Esophagus squamous epithelium (tissue), 4 donors: ENCODE data around the gene IFT80.

ENCODE experiments used
- POLR2A ChIP-seq, 4 donors: fragments of 450-650 bp; IDR thresholded peaks; one replicate each; pipeline ENCODE4 v1.6.1; 2017; ENCODE audit warnings: antibody characterized with exemption in 4 of 4, mild to moderate bottlenecking in 4 of 4, moderate library complexity in 3 of 4
- TF ChIP-seq, protein P1 (sequence below), 6 experiments: fragments of 450-650 bp in 4 of 6; fragments of 200-600 bp in 2 of 6; sonication (generic) in 2 of 6; IDR thresholded peaks; one replicate each; pipeline ENCODE4 v1.5.1; 2016 to 2019; ENCODE audit warnings: antibody characterized with exemption in 6 of 6, mild to moderate bottlenecking in 4 of 6, moderate library complexity in 4 of 6

DNA sequence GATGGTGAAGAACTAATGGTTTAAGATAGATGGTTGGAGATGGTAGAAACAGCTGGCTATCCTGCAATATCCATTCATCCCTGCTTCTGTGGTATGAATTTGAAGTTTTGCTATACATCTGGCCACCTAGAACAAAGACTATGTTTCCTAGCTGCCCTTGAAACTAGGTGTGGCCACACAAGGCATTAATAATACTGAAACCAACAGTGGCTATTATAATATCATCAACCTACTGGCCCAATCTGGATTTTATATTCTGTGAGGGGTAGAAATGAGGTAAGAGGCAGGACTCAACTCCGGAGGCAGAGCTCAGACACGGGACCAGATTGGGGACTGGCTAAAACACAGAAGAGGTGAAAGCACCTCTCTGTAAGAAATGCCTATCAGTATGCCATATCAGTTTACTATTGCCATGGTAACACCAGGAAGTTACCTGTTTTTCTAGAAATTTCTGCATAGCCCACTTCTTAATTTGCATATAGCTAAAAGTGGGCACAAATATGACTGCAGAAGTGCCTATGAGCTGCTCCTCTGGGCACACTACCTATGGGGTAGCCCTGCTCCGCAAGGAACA lies 8.4 kb downstream of the IFT80 start:
- TF ChIP-seq, protein P1, sequence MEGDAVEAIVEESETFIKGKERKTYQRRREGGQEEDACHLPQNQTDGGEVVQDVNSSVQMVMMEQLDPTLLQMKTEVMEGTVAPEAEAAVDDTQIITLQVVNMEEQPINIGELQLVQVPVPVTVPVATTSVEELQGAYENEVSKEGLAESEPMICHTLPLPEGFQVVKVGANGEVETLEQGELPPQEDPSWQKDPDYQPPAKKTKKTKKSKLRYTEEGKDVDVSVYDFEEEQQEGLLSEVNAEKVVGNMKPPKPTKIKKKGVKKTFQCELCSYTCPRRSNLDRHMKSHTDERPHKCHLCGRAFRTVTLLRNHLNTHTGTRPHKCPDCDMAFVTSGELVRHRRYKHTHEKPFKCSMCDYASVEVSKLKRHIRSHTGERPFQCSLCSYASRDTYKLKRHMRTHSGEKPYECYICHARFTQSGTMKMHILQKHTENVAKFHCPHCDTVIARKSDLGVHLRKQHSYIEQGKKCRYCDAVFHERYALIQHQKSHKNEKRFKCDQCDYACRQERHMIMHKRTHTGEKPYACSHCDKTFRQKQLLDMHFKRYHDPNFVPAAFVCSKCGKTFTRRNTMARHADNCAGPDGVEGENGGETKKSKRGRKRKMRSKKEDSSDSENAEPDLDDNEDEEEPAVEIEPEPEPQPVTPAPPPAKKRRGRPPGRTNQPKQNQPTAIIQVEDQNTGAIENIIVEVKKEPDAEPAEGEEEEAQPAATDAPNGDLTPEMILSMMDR (IDR thresholded peaks at IDR 0.05) = no peak
- no peak for TF ChIP-seq POLR2A (IDR thresholded peaks at IDR 0.05)
